HG03354 (cell line): ENCODE data around the gene MT2A.
"Not testable (repeated sequence)": the region's sequence is repeated elsewhere in the genome, so short reads cannot be mapped to it uniquely, and the experiment has no call there.

Experiments used
- ATAC-seq: cut with Tn5 transposase; IDR thresholded peaks from one replicate; pipeline ENCODE4 v1.9.1; 2021; ENCODE audit warnings: mild to moderate bottlenecking; ENCODE audit not compliant: unreplicated experiment, poor library complexity, severe bottlenecking

MT2A gene

DNA sequence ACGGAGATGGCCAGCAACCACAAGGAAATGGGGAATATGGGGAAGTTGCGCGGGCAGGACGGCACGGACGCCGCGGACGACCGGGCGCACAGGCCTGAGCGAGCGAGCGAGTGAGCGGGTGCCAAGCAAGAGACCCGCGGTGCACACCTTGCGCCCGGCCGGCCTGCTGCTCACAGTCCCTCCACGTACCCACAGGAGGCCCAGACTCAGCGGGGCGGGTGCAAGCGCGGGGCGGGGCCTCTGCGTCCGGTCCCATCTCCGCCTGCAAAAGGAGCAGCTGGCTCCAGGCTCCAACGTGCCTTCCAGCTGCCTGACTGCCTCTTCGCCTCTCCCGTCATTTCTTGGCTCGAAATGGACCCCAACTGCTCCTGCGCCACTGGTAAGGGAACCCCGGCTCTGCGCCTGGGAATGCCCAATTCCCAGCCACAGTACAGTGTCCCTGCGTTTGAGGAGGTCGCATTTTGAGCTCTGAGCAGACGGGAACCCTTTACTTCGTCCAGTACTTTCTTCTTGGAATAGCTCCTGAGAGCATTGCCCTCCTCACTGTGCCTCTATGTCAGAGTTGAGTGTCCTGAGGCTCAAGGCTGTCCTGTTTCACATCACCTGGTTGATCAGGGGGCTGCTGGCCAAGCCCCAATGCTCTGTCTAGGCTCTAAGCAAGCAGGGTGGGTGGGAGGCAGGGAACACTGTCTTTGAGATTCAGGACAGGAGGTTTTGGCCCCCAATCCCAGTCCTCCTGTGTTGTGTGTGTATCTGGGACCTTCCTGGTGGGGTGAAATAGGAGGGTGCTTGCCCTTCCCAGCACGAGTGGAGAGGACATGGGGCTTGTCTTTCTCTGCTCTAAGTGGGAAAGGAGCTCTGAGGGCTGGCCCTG is 9.1 kb downstream of the MT2A start:
- peak; percentile 56 for ATAC-seq

DNA sequence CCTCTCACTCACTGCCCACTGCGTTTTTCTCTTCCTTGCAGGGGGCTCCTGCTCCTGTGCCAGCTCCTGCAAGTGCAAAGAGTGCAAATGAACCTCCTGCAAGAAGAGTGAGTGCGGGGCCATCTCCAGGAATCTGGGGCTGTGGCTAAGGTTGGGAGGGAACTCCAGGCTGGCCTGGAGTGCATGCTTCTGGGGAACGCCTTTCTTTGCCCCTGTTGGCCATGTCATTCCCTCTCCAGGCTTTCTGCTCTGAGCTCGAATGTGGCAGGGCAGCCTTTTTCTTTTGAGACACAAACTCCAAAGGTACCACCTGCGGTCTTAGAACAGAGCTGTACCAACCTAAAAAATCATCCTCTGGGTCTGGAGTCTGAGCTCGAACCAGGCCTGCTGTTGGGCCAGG is 9.8 kb downstream of the MT2A start:
- no peak for ATAC-seq

DNA sequence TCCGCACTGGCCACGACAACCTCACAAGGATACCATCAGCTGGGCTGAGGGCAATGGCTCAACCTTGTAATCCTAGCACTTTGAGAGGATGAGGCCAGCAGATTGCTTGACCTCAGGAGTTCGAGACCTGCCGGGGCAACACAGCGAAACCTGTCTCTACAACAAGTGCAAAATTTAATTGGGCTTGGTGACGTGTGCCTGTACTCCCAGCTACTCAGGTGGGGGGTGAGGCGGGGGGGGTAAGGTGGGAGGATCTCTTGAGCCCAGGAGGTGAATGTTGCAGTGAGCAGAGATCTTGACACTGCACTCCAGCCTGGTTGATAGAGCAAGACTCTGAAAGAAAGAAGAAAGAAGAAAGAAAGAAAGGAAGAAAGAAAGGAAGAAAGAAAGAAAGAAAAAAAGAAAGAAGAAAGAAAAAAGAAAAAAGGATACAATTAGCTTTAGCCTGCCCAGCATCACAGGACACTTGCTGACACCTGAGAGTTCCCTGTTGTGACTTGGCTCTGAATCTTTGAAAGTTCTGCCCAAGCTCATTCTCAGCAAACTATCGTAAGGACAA is 12.0 kb downstream of the MT2A start:
- ATAC-seq: no peak

DNA sequence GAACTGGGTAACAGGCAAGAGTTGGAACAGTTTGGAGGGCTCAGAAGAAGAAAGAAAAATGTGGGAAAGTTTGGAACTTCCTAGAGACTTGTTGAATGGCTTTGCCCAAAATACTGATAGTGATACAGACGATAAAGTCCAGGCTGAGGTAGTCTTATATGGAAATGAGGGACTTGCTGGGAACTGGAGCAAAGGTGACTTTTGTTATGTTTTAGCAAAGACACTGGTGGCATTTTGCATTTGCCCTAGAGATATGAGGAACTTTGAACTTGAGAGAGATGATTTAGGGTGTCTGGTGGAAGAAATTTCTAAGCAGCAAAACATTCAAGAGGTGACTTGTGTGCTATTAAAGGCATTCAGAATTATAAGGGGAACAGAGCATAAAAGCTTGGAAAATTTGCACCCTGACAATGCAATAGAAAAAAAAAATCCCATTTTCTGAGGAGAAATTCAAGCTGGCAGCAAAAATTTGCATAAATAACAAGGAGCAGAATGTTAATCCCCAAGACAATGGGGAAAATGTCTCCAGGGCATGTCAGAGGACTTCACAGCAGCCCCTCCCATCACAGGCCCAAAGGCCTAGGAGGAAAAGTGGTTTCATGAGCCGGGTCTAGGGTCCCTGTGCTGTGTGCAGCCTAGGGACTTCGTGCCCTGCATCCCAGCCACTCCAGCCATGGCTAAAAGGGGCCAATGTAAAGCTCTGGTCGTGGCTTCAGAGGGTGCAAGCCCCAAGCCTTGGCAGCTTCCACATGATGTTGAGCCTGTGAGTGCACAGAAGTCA is 13.5 kb downstream of the MT2A start:
- ATAC-seq: not testable (repeated sequence)

DNA sequence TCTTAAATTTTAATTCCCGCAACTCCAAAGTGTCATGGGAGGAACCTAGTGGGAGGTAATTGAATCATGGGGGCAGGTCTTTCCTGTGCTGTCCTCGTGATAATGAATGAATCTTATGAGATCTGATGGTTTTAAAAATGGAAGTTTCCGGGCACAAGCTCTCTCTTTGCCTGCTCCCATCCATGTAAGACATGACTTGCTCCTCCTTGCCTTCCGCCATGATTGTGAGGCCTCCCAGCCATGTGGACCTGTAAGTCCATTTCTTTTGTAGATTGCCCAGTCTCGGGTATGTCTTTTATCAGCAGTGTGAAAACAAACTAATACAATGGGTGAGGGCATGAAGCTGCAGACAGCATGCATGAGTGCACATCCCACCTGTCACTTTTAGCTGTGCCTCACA is 14.8 kb downstream of the MT2A start:
- ATAC-seq: not testable (repeated sequence)

DNA sequence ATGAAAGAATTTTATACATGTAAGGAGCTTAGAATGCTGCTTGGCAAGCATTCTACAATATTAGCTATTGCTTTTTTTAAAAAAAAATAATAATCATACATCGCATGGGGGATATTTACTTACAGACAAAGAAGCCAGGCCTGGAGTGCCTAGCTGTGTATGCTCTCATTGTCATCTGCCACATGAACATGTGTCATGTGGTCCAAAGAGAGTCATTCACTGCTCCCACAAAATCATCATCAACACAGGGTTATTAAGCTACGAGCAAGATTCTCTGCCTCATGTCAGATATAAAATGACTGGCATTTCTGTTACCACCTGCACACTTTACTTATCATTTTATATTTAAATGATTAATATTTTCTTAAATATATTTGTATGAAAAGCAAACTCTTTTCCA is 15.3 kb downstream of the MT2A start:
- no peak for ATAC-seq

DNA sequence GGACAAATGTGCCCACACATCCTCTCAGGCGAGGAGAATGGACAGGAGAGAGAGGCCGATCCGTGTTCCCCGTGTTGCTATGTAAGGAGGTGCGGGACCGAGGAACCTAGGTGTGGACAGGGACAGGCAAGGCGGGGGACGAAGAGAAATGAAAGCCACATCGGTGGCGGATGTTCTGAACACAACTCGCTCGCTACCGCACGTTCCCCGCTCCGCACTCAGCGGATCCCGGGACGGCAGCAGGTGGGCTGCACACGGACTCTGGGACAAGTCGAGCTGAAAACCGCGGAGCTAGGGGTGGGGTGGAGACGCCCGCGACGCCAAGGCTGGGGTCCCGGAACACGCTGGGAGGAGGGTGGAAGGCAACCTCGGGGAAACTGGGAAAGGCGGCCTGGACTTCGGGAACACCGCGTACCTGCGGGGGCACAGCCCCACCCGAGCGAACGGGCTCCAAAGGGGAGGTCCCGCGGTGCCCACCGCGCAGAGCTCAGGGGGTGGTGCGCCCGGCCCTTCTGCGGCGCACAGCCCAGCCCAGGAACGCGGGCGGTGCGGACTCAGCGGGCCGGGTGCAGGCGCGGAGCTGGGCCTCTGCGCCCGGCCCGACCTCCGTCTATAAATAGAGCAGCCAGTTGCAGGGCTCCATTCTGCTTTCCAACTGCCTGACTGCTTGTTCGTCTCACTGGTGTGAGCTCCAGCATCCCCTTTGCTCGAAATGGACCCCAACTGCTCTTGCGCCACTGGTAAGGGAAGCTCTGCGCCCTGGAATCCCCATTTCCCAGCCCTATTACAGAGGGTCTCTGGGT is 17.0 kb downstream of the MT2A start, which contains the start of gene MT1E:
Gene MT1E, plus strand, starts transcription at position 642 of the 803 bp plus-strand sequence. Its CDS starts 71 bp downstream, at position 713.
- ATAC-seq: peak; percentile 82

DNA sequence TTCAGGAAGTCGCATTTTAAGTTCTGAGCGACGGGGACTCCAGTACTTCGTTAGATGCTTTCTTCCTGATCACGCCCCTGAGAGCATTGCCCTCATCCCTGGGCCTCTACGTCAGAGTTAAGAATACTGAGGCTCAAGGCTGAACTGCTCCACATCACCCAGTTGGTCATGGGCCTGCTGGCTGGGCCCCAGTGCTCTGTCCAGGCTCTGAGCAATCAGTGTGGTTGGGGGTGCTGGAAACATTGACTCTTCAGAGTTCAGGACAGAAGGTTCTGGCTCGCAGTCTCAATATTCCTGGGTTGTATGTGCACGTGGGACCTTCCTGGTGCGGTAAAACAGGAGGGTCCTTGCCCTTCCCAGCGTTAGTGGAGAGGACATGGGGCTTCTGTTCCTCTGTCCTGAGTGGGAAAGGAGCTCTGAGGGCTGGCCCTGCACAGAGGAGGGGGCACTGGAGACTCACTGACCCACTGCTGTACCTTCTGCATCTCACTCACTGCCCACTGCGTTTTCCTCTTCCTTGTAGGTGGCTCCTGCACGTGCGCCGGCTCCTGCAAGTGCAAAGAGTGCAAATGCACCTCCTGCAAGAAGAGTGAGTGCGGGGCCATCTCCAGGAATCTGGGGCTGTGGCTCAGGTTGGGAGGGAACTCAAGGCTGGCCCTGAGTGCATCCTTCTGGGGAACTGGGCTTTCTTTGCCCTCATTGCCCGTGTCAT is 17.7 kb downstream of the MT2A start:
- ATAC-seq: peak; percentile 19

DNA sequence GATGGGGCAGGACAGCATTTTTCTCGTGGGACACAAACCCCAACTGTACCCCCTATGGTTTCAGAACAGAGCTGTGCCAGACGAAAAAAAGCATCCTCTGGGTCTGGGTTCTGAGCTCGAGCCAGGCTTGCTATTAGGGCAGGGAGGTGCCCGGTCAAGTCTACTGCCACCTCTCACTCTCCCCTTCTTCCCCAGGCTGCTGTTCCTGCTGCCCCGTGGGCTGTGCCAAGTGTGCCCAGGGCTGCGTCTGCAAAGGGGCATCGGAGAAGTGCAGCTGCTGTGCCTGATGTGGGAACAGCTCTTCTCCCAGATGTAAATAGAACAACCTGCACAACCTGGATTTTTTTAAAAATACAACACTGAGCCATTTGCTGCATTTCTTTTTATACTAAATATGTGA is 18.3 kb downstream of the MT2A start:
- no peak for ATAC-seq

DNA sequence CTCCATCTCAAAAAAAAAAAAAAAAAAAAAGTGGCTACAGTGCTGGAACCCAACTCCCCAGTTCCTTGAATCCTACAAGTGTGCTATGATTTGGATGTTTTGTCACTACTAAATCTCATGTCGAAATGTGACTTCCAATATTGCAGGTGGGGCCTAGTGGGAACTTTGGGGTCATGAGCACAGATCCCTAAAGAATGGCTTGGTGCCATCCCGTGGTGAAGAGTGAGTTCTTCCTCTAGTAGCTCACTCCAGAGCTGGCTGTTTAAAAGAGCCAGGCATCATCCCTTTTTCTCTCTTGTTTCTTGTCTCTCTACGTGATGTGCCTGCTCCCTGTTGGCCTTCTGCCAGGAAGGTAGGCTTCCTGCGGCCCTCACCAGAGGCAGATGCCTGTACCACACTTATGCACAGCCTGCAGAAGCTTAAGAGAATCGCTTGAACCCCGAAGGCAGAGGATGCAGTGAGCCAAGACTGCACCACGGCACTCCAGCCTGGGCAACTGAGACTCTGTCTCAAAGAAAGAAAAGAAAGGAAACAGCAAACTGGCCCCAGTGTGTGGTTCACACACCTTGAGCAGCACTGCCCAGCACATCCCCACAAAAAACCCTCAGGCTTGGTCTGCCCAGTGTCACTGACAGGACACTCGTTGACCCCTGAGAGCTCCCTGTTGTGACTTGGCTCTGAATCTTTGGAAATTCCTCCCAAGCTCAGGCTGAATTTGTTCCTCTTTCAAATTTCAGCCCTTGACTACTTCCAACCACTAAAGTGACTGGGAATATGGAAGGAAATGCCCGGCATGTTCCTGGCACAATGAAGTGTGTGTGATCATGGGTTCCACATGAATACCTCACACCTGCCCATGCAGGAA is 20.3 kb downstream of the MT2A start:
- no peak for ATAC-seq

DNA sequence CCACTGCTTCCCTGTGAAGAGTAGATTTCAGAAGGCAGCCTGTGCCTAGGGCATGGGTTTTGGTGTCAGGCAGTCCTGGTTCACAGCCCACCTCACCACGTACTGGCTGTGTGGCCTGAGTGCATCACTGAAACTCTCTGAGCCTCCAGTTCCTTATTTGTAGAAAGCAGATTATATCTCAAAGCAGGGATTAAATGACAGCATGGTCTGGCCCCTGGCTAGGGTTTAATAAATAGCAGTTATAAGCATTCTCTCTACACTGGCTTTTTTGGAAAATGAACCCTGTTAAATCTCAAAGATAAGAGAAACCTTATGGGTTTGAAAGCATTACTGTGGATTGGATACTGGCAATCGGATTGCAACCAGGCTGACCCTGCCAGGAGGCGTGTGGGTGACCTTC is 21.1 kb downstream of the MT2A start:
- no peak for ATAC-seq

DNA sequence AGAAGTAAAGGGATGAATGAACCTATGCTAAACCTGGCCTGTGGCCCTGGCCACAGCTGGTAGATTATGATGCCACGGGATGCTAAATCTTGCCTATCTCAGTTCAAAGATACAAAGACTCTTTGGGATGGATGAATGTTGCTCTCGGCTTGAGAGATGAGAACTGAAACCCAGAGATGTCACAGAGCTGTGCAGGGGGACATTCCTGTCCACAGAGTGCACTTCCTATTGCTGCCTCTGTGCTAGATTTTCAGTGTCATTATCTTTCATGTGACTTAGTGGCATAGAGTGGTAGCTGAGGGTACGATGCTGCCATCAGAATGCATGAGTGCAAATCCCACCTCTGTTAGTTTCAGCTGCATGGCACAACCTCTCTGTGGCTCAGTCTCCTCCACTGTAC is 21.8 kb downstream of the MT2A start:
- peak; percentile 67 for ATAC-seq

DNA sequence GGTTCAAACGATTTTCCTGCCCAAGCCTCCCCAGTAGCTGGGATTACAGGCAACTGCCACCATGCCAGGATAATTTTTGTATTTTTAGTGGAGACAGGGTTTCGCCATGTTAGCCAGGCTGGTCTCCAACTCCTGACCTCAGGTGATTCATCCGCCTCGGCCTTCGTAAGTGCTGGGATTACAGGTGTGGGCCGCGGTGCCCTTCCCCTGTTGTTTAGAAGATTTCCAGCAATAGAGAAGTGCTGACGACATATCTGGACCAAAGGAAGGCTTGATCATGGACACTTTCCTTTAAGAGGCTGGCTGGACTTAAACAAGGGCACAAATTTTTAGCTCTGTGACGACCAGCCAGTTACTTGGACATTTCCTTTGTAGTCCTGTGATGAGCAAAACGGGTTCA is 22.8 kb downstream of the MT2A start:
- no peak for ATAC-seq

DNA sequence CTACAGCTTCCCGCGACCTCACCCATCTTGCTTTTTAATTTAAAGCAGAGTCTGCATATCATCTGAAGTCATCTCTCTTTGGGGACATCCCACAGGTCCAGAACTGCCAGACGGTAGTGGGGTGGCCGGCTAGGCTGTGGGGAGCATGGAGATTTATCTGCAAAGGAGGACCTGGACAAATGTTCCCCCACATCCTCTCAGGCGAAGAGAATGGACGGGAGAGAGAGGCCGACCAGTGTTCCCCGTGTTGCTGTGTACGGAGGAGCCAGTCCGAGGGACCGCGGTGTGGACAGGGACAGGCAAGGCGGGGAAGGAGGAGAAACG is 23.4 kb downstream of the MT2A start:
- ATAC-seq: no peak

DNA sequence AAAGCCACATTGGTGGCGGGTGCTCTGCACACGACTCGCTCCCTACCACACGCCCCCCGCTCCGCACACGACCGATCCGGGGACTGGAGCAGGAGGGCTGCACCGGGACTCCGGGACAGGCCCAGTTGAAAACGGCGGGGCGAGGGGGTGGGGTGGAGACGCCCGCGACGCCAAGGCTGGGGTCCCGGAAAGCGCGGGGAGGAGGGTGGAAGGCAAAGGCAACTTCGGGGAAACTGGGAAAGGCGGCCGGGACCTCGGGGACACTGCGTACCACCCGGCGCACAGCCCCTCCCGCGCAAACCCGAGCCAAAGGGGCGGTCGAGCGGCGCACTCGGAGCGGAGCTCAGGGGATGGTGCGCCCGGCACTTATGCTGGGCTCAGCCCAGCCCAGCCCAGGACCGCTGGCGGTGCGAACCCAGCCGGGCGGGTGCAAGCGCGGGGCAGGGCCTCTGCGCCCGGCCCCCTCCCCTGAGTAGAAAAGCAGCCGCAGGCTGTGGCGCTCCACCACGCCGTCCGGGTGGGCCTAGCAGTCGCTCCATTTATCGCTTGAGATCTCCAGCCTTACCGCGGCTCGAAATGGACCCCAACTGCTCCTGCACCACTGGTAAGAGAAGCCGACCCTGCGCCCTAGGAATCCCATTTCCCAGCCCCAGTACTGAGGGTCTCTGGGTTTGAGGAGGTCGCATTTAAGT is 23.9 kb downstream of the MT2A start, which contains the start of gene MT1M:
Gene MT1M, plus strand, starts transcription at position 504 of the 692 bp plus-strand sequence. Its CDS starts 73 bp downstream, at position 577.
- no peak for ATAC-seq

DNA sequence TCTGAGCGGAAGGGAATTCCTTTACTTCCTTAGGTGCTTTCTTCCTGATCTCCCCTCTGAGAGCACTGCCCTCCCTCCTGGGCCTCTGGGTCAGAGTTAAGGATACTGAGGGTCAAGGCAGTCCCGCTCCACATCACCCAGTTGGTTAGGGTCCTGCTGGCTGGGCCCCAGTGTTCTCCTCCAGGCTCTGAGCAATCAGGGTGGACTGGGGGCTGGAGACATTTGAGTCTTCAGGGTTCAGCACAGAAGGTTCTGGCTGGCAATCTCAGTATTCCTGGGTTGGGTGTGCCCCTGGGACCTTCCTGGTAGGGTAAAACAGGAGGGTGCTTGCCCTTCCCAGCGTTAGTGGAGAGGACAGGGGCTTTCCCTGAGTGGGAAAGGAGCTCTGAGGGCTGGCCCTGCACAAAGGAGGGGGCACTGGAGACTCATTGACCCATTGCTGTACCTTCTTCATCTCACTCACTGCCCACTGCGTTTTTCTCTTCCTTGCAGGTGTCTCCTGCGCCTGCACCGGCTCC is 24.5 kb downstream of the MT2A start:
- ATAC-seq: no peak

DNA sequence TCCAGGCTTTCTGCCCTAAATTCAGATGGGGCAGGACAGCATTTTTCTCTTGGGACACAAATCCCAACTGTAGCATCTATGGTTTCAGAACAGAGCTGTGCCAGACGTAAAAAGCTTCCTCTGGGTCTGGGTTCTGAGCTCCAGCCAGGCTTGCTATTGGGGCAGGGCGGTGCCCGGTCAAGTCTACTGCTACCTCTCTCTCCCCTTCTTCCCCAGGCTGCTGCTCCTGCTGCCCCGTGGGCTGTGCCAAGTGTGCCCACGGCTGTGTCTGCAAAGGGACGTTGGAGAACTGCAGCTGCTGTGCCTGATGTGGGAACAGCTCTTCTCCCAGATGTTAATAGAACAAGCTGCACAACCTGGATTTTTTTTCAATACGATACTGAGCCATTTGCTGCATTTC is 25.2 kb downstream of the MT2A start:
- no peak for ATAC-seq
